Fibroblast of the aortic adventitia (primary cell): Measurements from ENCODE around the gene PXN. TPM values are rescaled to one million over a fixed set of nuclear protein-coding genes. Genes with fewer than 3 reads are reported as not detected.

ENCODE experiments used
- DNase-seq: peaks from one replicate; pipeline ENCODE4 v3.0.0-alpha.2; 2010; ENCODE audit warnings: low read depth
- H3K4me3 ChIP-seq: 2 replicates; pipeline ENCODE4 v1.5.1; 2011; ENCODE audit warnings: low read depth, mild to moderate bottlenecking, control low read depth, low read length, moderate library complexity
- CTCF ChIP-seq: IDR thresholded peaks from 2 replicates; pipeline ENCODE4 v1.5.1; 2011; ENCODE audit warnings: mild to moderate bottlenecking, low read length, control low read depth, inconsistent platforms; ENCODE audit not compliant: insufficient read depth
- small RNA-seq: library from RNA; depleted of rRNA; stranded (forward); fragments of <200 nt; gene quantifications from one replicate; pipeline ENCODE3, GENCODE V24; 2012
- total RNA-seq: library from RNA; depleted of rRNA; stranded (reverse); fragments of >200 nt; gene quantifications from 2 replicates; pipeline ENCODE4 v1.2.3, GENCODE V29; 2012; ENCODE audit warnings: low replicate concordance

PXN gene
- total RNA-seq, 1 donor = 68.3 TPM

GRCh38 chr12:120162763-120163162 lies 102.8 kb downstream of the PXN start:
- DNase-seq = no peak
- no peak for TF ChIP-seq CTCF
- no peak overlapping the region for H3K4me3 ChIP-seq

- DNase-seq = no peak
- no peak for TF ChIP-seq CTCF
- H3K4me3 ChIP-seq = no peak overlapping the region
Observed at GRCh38 chr12:120161852-120162251, 103.7 kb downstream of the PXN start.

Small RNA genes lying within 50 kb of the gene (small RNA-seq; reads per million reads assigned to genes)
- gene RNU4-1 (223 reads per million, percentile 98 among the genes with 10 or more reads in this experiment), gene RNU4-2 (756 reads per million, percentile 99 among the genes with 10 or more reads in this experiment), gene RNU6-1088P (not detected)

Other genes starting within 250 kb of the PXN start
- gene RAB35, start 149.0 kb downstream of the PXN start, total RNA-seq = 8.0 and 24.8 TPM in 2 replicates
- 126 and 156 TPM in 2 replicates for gene GCN1, start 71.0 kb downstream of the PXN start, total RNA-seq
- gene RPLP0, start 64.6 kb downstream of the PXN start, total RNA-seq = 1,185 and 3,518 TPM in 2 replicates
- gene RNU4-2, start 26.2 kb upstream of the PXN start, total RNA-seq = under 0.01 TPM in 2 replicates
- under 0.01 TPM in 2 replicates for gene RNU4-1, start 27.5 kb upstream of the PXN start, total RNA-seq
- gene SIRT4, start 36.6 kb upstream of the PXN start, total RNA-seq = 0.90 and 3.6 TPM in 2 replicates
- not detected in 2 replicates for gene PLA2G1B, start 62.0 kb upstream of the PXN start, total RNA-seq
- not detected in 2 replicates for gene MSI1, start 103.4 kb upstream of the PXN start, total RNA-seq
- gene COX6A1, start 172.4 kb upstream of the PXN start, total RNA-seq = 138 and 366 TPM in 2 replicates
- 30.0 and 39.0 TPM in 2 replicates for gene TRIAP1, start 180.7 kb upstream of the PXN start, total RNA-seq
- 16.1 and 20.5 TPM in 2 replicates for gene GATC, start 180.7 kb upstream of the PXN start, total RNA-seq
- 87.3 and 104 TPM in 2 replicates for gene SRSF9, start 204.0 kb upstream of the PXN start, total RNA-seq
- gene DYNLL1, start 230.4 kb upstream of the PXN start, total RNA-seq = 93.5 and 453 TPM in 2 replicates